GM12878 (cell line): ENCODE data around the gene LPAR3. TPM values are rescaled to one million over a fixed set of nuclear protein-coding genes. Genes with fewer than 3 reads are reported as not detected.
A peak's percentile ranks its signal among the peaks of the same experiment; 100 is the strongest.

Source experiments
- ATAC-seq: fragments of 200-7000 bp; cut with Tn5 transposase; 3 replicates; pipeline ENCODE4 v1.9.1; 2020; ENCODE audit warnings: mild to moderate bottlenecking, moderate library complexity
- BruUV-seq: library from RNA; stranded (reverse); fragments of 400-500 nt; replicated peaks from 2 replicates; lab custom pipeline; 2021; lab: Mats Ljungman, UMichigan
- CTCF ChIA-PET: fragments of 300-600 bp; sonication (Branson Sonifier 250); formaldehyde crosslinking; extraction: SDS; loops from one replicate; lab custom pipeline; 2021; ENCODE audit warnings: inconsistent platforms; lab: Yijun Ruan, JAX
- POLR2A ChIA-PET: fragments of 350-600 bp; formaldehyde crosslinking; extraction: SDS; loops from one replicate; lab custom pipeline; 2021; ENCODE audit warnings: inconsistent platforms; lab: Charles Lee
- RAD21 ChIA-PET: fragments of 300-600 bp; sonication (Branson Sonifier 250); formaldehyde crosslinking; loops from one replicate; lab custom pipeline; 2023; ENCODE audit warnings: antibody characterized with exemption; ENCODE audit not compliant: unreplicated experiment; lab: Charles Lee
- SMC1A ChIA-PET: fragments of 300-600 bp; sonication (Branson Sonifier 250); formaldehyde crosslinking; loops from one replicate; lab custom pipeline; 2023; ENCODE audit not compliant: unreplicated experiment, uncharacterized antibody; lab: Charles Lee
- DNase-seq: peaks from one replicate; pipeline ENCODE4 v3.0.0-alpha.2; 2011; ENCODE audit warnings: low read depth, low spot score
- FAIRE-seq: peaks from 3 replicates; lab custom pipeline; 2011; peaks lifted over from hg19 to GRCh38; lab: Jason Lieb, UNC
- H2AFZ ChIP-seq: 2 replicates; pipeline ENCODE4 v1.6.0; 2011; ENCODE audit warnings: low read depth, low read length, control low read depth; ENCODE audit not compliant: control insufficient read depth
- H3K27ac ChIP-seq: 2 replicates; pipeline ENCODE4 v1.5.1; 2011; ENCODE audit warnings: control low read depth; ENCODE audit not compliant: control insufficient read depth, insufficient read depth
- H3K27me3 ChIP-seq, 2 experiments: replicated peaks in 1 of 2; 2 replicates each; pipeline versions ENCODE4 v1.6.0 to v1.6.1; 2011; ENCODE audit warnings: low read length in 1 of 2; ENCODE audit not compliant: control insufficient read depth in 2 of 2, insufficient read depth in 2 of 2
- H3K36me3 ChIP-seq, 2 experiments: 2 replicates each; pipeline ENCODE4 v1.5.1; 2011; ENCODE audit warnings: low read length in 1 of 2; ENCODE audit not compliant: control insufficient read depth in 2 of 2, insufficient read depth in 2 of 2
- H3K4me1 ChIP-seq: 2 replicates; pipeline ENCODE4 v1.6.1; 2011; ENCODE audit warnings: mild to moderate bottlenecking, low read length, moderate library complexity, mixed read lengths; ENCODE audit not compliant: control insufficient read depth, insufficient read depth
- H3K4me2 ChIP-seq: 2 replicates; pipeline ENCODE4 v1.6.0; 2011; ENCODE audit warnings: control low read depth; ENCODE audit not compliant: control insufficient read depth, insufficient read depth
- H3K4me3 ChIP-seq: fragments of 200-600 bp; sonication (generic); 2 replicates; pipeline ENCODE4 v1.5.1; 2016
- H3K79me2 ChIP-seq: 2 replicates; pipeline ENCODE4 v1.6.0; 2011; ENCODE audit warnings: low read length; ENCODE audit not compliant: control insufficient read depth, insufficient read depth
- H3K9ac ChIP-seq: 2 replicates; pipeline ENCODE4 v1.8.0; 2011; ENCODE audit warnings: low read length, control low read depth, mixed read lengths; ENCODE audit not compliant: control insufficient read depth, insufficient read depth
- H3K9me3 ChIP-seq: replicated peaks from 3 replicates; pipeline ENCODE4 v1.5.1; 2011; ENCODE audit warnings: mild to moderate bottlenecking, low read length; ENCODE audit not compliant: control insufficient read depth, insufficient read depth
- H4K20me1 ChIP-seq: 2 replicates; pipeline ENCODE4 v1.6.0; 2011; ENCODE audit not compliant: control insufficient read depth, insufficient read depth
- BACH1 ChIP-seq: fragments of 450-650 bp; IDR thresholded peaks from 2 replicates; pipeline ENCODE4 v1.6.1; 2017; ENCODE audit warnings: mild to moderate bottlenecking, borderline replicate concordance
- CHD2 ChIP-seq: IDR thresholded peaks from 2 replicates; pipeline ENCODE4 v1.6.1; 2011; ENCODE audit warnings: low read depth, low read length, improper control_type of control experiment, borderline replicate concordance
- CREB1 ChIP-seq: IDR thresholded peaks from 2 replicates; pipeline ENCODE4 v1.6.1; 2012; ENCODE audit warnings: low read depth, mild to moderate bottlenecking, inconsistent platforms
- HDAC6 ChIP-seq: fragments of 200-600 bp; sonication (generic); IDR thresholded peaks from one replicate; pipeline ENCODE4 v1.8.0; 2017; ENCODE audit warnings: antibody characterized with exemption; ENCODE audit not compliant: unreplicated experiment
- IRF4 ChIP-seq: IDR thresholded peaks from 2 replicates; pipeline ENCODE4 v1.6.1; 2011; ENCODE audit warnings: low read depth, low read length
- LARP7 ChIP-seq: fragments of 450-650 bp; IDR thresholded peaks from 2 replicates; pipeline ENCODE4 v1.6.1; 2017; ENCODE audit warnings: mild to moderate bottlenecking
- NFXL1 ChIP-seq: fragments of 450-650 bp; IDR thresholded peaks from 2 replicates; pipeline ENCODE4 v1.6.1; 2017; ENCODE audit warnings: antibody characterized with exemption, mild to moderate bottlenecking, borderline replicate concordance
- POLR2A ChIP-seq: IDR thresholded peaks from 2 replicates; pipeline ENCODE4 v1.6.1; 2011; ENCODE audit warnings: low read depth, mild to moderate bottlenecking, low read length
- SMAD5 ChIP-seq: IDR thresholded peaks from 2 replicates; pipeline ENCODE4 v1.6.1; 2016; ENCODE audit warnings: antibody characterized with exemption, low read depth
- SMC3 ChIP-seq: IDR thresholded peaks from 2 replicates; pipeline ENCODE4 v1.6.1; 2011; ENCODE audit warnings: low read length, improper control_type of control experiment, borderline replicate concordance
- TAF1 ChIP-seq: IDR thresholded peaks from 2 replicates; pipeline ENCODE4 v1.6.1; 2011; ENCODE audit warnings: mild to moderate bottlenecking, low read depth, low read length, borderline replicate concordance
- WGBS: methylation state at CpG from one replicate; pipeline ENCODE4 v1.1.6; 2016; ENCODE audit warnings: low lambda C conversion rate; ENCODE audit not compliant: insufficient replicate concordance, insufficient coverage; ENCODE audit errors: missing lambda C conversion rate; 5-methylcytosine and 5-hydroxymethylcytosine counted together
- in situ Hi-C: fragments of 300-500 bp; cut with MboI; formaldehyde crosslinking; loops from 9 replicates; pipeline ENCODE4 v1.14.3; 2018; ENCODE audit warnings: mixed read lengths
- intact Hi-C: fragments of 100-400 bp; cut with micrococcal nuclease; formaldehyde crosslinking; loops from one replicate; pipeline ENCODE4 v1.14.2; 2022; ENCODE audit not compliant: unreplicated experiment
- polyA plus RNA-seq, 11 experiments: library from polyadenylated mRNA; depleted of rRNA in 4 of 11; unstranded in 6 of 11; stranded (reverse) in 5 of 11; fragments of >200 nt; fragmentation: Nextera tagmentation in 4 of 11; fragmentation: Illumina TruSeq in 1 of 11; extraction: Ambion mirVana in 4 of 11; extraction: Trizol in 1 of 11; gene quantifications; 1 replicate in 1 of 11; 2 replicates in 10 of 11; pipeline versions ENCODE4 v1.2.1 to v1.2.3, GENCODE V29; 2011 to 2016; ENCODE audit warnings: inconsistent platforms in 2 of 11, missing spikeins in 2 of 11, low read depth in 1 of 11
- total RNA-seq, 4 experiments: library from RNA; depleted of rRNA in 3 of 4; stranded (reverse); fragments of >200 nt in 3 of 4; fragmentation: Illumina TruSeq in 1 of 4; extraction: Trizol in 1 of 4; gene quantifications; 2 replicates each; pipeline versions ENCODE4 v1.2.1 to v1.2.3, GENCODE V29; 2013 to 2021
- TF ChIP-seq, protein P1 (sequence below): fragments of 450-650 bp; IDR thresholded peaks from 2 replicates; pipeline ENCODE4 v1.6.1; 2017; ENCODE audit warnings: low read depth, mild to moderate bottlenecking, moderate library complexity
- TF ChIP-seq, protein P2 (sequence below): fragments of 450-650 bp; IDR thresholded peaks from 2 replicates; pipeline ENCODE4 v1.6.1; 2018; ENCODE audit warnings: mild to moderate bottlenecking, low read depth, moderate library complexity; ENCODE audit not compliant: partially characterized antibody

The LPAR3 gene
- total and polyA plus RNA-seq, 10 of the 15 experiments (the other 5 are each of a cell fraction or from before 2014, with no cell fraction given): 0.03 to 0.31 (median 0.09) TPM; not detected in 3

DNA sequence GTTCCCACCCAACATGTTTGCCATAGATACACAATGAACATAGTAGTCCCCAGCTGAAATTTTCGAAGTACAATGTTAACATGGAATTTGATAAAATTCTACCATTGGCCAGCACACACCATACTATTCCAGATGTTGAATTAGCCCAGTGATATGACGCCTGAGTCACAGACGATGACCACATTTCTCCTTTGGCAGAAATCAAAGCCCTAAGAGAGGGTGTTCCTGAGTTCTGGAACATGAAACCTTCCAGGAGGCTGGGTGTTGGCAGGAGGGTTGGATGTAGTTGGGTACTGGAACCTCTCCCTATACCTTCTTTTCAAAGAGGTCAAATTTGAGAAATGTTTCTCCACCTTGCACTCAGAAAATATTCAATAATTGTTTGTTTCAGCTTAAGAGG lies 37.8 kb downstream of the LPAR3 start:
- no TSS peak for BruUV-seq
- ATAC-seq (no peak), DNase-seq (no peak), FAIRE-seq (no peak)
- ChIA-PET RAD21 (no interaction called here), CTCF (interaction anchor here (0.6 to 1.7 kb wide), 4 partner anchors 73 to 611 kb away, joined by 3 to 4 read pairs (median 4); no protein-coding TSS in a partner anchor), SMC1A (interaction anchor here (1.2 to 2.3 kb wide), 2 partner anchors 11 to 90 kb away, joined by 4 to 6 read pairs; no protein-coding TSS in a partner anchor), POLR2A (no interaction called here)
- peaks cover 22% of the 10 kb centered on the region for H3K4me1 ChIP-seq
- no peak overlapping the region for H3K9ac ChIP-seq
- in situ Hi-C loops (no loop called here), intact Hi-C loops (no loop called here)
- 80% methylated on average over 3 of the region's 3 CpGs for WGBS
- no peaks in the 10 kb centered on the region for H4K20me1 ChIP-seq
- H3K27ac ChIP-seq: peak overlapping the region; percentile 3; the same call in 1 of the 2 replicates
- no peaks in the 10 kb centered on the region for H3K79me2 ChIP-seq
- peak overlapping the region; percentile 5; the same call in 1 of the 2 replicates for H3K4me2 ChIP-seq
- no peak overlapping the region for H2AFZ ChIP-seq
- H3K36me3 ChIP-seq: no peaks in the 10 kb centered on the region
- H3K9me3 ChIP-seq: no peaks in the 10 kb centered on the region
- TF ChIP-seq LARP7: no peak
- TF ChIP-seq SMAD5: no peak
- TF ChIP-seq CHD2: no peak
- TF ChIP-seq, protein P1, sequence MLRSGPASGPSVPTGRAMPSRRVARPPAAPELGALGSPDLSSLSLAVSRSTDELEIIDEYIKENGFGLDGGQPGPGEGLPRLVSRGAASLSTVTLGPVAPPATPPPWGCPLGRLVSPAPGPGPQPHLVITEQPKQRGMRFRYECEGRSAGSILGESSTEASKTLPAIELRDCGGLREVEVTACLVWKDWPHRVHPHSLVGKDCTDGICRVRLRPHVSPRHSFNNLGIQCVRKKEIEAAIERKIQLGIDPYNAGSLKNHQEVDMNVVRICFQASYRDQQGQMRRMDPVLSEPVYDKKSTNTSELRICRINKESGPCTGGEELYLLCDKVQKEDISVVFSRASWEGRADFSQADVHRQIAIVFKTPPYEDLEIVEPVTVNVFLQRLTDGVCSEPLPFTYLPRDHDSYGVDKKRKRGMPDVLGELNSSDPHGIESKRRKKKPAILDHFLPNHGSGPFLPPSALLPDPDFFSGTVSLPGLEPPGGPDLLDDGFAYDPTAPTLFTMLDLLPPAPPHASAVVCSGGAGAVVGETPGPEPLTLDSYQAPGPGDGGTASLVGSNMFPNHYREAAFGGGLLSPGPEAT: no peak
- TF ChIP-seq POLR2A: no peak
- no peak for TF ChIP-seq NFXL1
- TF ChIP-seq BACH1: no peak
- no peak for TF ChIP-seq TAF1
- no peak for TF ChIP-seq IRF4
- TF ChIP-seq CREB1: no peak
- no peak for TF ChIP-seq HDAC6
- TF ChIP-seq SMC3: no peak
- TF ChIP-seq, protein P2, sequence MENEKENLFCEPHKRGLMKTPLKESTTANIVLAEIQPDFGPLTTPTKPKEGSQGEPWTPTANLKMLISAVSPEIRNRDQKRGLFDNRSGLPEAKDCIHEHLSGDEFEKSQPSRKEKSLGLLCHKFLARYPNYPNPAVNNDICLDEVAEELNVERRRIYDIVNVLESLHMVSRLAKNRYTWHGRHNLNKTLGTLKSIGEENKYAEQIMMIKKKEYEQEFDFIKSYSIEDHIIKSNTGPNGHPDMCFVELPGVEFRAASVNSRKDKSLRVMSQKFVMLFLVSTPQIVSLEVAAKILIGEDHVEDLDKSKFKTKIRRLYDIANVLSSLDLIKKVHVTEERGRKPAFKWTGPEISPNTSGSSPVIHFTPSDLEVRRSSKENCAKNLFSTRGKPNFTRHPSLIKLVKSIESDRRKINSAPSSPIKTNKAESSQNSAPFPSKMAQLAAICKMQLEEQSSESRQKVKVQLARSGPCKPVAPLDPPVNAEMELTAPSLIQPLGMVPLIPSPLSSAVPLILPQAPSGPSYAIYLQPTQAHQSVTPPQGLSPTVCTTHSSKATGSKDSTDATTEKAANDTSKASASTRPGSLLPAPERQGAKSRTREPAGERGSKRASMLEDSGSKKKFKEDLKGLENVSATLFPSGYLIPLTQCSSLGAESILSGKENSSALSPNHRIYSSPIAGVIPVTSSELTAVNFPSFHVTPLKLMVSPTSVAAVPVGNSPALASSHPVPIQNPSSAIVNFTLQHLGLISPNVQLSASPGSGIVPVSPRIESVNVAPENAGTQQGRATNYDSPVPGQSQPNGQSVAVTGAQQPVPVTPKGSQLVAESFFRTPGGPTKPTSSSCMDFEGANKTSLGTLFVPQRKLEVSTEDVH: no peak
- TF ChIP-seq, all 136 proteins: peak for 0
- Histone ChIP-seq H3K27me3 (no peaks in the 10 kb centered on the region), H3K4me3 (no peak overlapping the region)
